ENCODE data around the gene KBTBD8.

- TF ChIP-seq, protein P1, sequence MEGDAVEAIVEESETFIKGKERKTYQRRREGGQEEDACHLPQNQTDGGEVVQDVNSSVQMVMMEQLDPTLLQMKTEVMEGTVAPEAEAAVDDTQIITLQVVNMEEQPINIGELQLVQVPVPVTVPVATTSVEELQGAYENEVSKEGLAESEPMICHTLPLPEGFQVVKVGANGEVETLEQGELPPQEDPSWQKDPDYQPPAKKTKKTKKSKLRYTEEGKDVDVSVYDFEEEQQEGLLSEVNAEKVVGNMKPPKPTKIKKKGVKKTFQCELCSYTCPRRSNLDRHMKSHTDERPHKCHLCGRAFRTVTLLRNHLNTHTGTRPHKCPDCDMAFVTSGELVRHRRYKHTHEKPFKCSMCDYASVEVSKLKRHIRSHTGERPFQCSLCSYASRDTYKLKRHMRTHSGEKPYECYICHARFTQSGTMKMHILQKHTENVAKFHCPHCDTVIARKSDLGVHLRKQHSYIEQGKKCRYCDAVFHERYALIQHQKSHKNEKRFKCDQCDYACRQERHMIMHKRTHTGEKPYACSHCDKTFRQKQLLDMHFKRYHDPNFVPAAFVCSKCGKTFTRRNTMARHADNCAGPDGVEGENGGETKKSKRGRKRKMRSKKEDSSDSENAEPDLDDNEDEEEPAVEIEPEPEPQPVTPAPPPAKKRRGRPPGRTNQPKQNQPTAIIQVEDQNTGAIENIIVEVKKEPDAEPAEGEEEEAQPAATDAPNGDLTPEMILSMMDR (IDR thresholded peaks at IDR 0.05), result no peak
- no peak for TF ChIP-seq ZFX (IDR thresholded peaks at IDR 0.05; ENCODE audit: borderline replicate concordance)
Measured at GRCh38 chr3:67018105-67018788, 20.1 kb downstream of the KBTBD8 start.

All from 22Rv1 (cell line).